ENCODE data around the gene ZNF267. TPM values are rescaled to one million over a fixed set of nuclear protein-coding genes. Genes with fewer than 3 reads are reported as not detected.
"Not testable (repeated sequence)": the region's sequence is repeated elsewhere in the genome, so short reads cannot be mapped to it uniquely, and the experiment has no call there.

The ZNF267 gene
- total RNA-seq, 1 donor from 2014 or later, result 19.7 TPM

DNA sequence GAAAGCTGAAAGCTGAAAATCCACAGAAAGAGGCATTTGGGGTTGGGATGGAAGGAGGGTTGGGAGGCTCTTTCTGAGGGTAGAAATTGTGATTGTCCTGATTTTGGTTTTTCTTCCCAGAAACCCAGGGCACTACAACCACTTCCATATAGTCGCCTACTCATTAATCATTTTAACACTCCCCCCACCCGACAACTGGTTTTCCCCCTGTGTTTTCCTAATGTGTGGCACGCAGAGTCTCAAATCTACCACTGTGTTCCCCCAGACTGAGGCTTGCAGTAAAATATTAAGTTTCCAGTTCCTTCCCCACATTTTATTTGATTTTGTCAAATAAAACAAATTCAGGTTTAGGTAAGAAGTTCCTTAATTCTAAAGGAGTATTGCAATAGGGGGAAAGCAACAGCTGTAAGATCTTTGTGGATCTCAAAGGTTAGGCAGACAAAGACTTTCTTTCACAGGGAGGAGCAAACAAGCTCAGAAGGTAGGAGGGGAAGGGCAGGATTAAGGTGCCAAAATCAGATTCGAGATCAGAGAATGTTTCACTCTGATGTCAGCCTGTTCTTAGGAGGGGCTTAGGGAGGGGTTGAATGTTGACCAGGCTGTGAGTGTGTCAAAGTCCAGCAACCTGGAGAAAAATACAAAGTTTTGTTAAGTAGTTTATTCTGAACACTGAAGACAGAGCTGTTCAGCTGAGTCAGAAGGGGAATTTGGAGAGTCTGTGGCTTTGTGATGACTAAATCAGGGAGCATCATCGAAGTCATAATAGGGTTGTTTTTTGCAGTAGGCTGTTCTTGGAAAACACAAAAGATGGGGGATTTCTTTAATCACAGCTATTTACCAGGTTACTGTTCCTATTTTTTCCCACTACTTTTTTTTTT, 3.6 kb downstream of the ZNF267 start:
- intact Hi-C loops (cut with DNase I), result no loop called here
- DNase-seq (ENCODE audit: low spot score), result no peak
- ATAC-seq, result peak; percentile 15

DNA sequence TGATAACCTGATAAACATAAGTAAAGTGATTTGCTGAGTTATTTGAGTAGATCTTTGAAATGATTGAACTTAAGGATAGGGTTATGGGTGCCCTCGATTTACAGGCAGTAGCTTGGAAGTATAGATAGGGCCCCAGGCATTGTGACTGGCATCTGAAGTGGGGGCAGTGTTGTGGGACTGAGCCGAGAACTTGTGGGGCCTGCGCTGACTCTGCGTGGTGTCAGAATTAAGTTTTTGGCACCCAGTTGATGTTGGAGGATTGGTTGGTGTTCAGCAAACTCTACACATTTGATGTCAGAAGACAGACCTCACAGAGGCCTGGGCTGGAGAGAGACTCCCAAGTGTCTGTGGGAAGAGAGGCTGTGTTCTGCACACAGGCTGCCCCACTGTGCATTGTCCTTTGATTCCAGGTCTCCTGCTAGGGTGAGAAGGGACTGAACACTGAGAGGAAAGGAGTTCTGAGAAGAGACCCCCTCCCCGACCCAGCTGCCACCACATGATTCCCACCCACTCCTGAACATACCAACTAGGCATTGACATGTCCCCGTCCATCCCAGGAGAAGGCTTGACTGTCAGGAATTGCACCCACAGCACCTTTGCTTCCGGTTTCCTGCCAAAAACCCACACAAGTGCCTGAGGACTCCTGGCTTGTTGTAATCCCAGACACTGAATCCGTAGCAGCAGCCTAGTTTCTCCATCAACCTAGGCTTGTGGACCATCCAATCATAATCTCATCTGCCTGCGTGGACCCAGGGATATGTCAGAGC, 4.5 kb downstream of the ZNF267 start:
- intact Hi-C loops (cut with DNase I), result no loop called here
- ATAC-seq, result no peak
- no peak for DNase-seq (ENCODE audit: low spot score)

DNA sequence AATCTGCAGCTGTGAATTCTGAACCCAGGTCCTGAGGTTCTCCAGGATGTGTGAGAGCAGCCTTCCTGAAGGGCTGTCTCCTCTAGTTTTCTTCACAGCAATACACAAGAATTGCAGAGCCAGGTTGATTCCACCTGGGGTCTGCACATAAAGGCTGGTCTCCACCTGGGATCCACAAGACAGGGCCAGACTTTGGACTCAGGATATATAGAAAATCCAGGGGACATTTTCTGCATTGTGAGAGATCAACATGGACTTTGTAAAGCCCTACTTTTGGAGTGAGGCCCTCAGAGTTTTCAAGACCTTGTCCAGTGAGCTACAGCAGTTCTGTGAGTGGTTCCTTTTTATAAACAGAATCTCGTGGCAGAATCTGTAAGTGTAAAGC, 6.3 kb downstream of the ZNF267 start:
- DNase-seq (ENCODE audit: low spot score) (no peak), ATAC-seq (no peak)
- intact Hi-C loops (cut with DNase I), result no loop called here

DNA sequence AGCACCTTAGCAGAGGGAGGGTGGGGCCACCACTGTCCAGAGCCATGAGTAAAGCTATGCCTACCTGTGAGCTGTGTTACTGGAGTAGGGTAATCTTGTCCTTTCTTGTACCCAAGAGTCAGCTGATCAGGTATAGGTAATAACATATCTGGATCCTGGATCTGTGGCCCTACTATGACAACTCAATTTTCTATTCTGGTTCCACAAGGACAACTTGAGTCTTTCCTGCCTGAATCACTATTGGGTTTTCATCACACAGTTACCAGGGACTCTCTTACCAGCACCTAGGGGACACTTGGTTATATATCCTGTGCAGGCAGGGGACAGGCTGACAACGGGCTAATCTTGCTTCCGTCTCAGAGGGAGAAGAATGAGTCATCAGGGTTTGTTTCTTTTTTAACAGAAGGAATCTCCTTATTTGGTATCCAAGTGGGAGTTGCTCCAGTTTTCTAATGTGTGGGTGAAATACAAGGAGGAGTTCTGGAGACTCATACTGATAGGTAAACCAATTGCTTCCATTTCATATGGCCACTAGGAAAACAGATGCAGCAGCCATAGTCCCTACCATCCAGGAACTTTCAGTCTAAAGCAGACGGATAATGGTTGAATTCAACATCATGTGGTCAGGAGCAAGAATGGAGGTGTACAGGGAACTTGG, 6.8 kb downstream of the ZNF267 start:
- DNase-seq (ENCODE audit: low spot score) (no peak), ATAC-seq (peak; percentile 46)
- intact Hi-C loops (cut with DNase I), result no loop called here

DNA sequence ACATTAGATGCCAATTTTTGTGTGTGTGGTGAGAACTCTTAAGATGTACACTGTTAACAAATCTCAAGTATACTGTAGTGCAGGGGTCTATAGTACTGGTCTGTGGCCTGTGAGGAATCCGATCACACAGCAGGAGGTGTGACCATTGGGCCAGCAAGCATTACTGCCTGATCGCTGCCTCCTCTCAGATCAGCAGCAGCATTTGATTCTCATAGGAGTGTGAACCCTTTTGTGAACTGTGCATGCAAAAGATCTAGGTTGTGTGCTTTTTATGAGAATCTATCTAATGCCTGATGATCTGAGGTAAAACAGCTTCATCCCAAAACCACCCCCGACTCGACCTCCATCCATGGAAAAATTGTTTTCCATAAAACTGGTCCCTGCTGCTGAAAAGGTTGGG, 12.6 kb downstream of the ZNF267 start:
- intact Hi-C loops (cut with DNase I), result no loop called here
- ATAC-seq, result no peak

DNA sequence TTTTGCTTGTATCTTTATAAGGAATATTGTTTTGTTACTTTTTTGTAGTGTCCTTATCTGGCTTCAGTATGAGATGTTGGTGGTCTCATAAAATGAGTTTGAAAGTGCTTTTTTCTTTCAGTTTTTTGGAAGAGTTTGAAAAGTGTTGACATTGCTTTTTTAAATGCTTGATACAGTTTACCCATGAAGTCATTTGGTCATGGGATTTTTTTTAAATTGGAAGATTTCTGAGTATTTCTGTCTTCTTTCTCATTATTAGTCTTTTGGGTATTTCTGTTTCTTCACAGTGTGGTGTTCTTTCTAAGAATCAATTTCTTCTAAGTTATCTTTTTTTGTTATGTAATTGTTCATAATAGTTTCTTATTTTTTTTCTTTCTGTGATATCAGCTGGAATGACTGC, 15.1 kb downstream of the ZNF267 start:
- no peak for DNase-seq (ENCODE audit: low spot score)
- intact Hi-C loops (cut with DNase I), result no loop called here
- peak; percentile 41 for ATAC-seq

More for the DNA sequence above, 12.6 kb downstream of the ZNF267 start:
- DNase-seq (ENCODE audit: low spot score), result no peak

DNA sequence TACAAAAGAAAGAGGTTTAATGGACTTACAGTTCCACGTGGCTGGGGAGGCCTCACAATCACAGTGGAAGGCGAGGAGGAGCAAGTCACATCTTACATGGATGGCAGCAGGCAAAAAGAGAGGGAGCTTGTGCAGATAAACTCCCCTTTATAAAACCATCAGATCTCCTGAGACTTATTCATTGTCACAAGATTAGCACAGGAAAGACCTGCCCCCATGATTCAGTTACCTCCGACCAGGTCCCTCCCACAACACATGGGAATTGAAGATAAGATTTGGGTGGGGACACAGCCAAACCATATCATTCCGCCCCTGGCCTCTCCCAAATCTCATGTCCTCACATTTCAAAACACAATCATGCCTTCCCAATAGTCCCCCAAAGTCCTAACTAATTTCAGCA, 18.5 kb downstream of the ZNF267 start:
- intact Hi-C loops (cut with DNase I); DNase-seq (ENCODE audit: low spot score); ATAC-seq: not testable (repeated sequence)

DNA sequence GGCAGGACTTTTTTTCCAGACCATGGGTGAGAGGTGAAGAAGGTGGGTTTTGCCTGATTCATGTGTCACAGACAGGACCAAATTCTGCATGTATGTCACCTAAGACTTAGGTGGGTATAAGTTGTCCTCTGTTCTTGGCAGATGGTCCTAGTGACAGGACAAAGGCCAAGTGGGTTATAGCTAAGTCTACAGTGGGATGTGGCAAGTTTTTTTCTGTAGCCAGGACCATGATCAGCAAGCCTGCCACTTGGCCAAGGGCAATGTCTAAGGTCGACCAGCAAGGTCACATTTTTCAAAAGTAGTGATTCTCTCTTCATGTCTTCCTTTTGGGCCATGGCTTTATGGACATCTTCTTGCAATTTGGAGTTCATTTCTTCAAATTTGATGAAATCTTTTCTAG, 20.2 kb downstream of the ZNF267 start:
- ATAC-seq, result no peak

DNA sequence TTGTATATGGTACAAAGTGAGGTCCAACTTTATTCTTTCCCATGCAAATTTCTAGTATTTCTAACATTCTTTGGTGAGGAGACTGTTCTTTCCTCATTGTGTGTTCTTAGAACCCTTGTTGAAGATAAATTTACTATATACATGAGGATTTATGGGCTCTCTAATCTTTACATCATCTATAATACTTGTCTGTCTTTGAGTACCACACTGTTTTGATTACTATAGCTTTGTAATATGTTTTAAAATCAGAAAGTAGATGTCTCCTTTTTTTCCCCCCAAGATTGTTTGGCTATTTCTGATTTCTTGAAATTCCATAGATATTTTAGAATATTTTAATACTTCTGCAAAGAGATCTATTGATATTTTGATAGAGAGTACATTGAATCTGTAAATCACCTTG, 23.7 kb downstream of the ZNF267 start:
- ATAC-seq (no peak), DNase-seq (ENCODE audit: low spot score) (no peak)
- intact Hi-C loops (cut with DNase I), result no loop called here

More for the DNA sequence above, 20.2 kb downstream of the ZNF267 start:
- no peak for DNase-seq (ENCODE audit: low spot score)
- intact Hi-C loops (cut with DNase I), result no loop called here

DNA sequence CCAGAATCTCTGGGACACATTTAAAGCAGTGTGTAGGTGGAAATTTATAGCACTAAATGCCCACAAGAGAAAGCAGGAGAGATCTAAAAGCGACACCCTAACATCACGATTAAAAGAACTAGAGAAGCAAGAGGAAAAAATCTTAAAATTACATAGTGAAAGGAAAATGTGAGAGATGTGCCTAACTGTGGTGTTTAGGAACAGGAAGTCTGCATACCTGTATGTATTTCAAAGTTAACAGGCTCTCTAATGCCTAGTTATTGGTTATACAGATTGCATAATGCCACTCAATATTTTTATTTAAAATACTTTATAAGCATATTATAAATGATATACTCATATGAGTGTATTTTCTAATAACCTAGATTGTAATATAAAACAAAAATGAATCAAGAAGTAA, 25.9 kb downstream of the ZNF267 start:
- intact Hi-C loops (cut with DNase I), result no loop called here
- no peak for DNase-seq (ENCODE audit: low spot score)
- ATAC-seq, result no peak

DNA sequence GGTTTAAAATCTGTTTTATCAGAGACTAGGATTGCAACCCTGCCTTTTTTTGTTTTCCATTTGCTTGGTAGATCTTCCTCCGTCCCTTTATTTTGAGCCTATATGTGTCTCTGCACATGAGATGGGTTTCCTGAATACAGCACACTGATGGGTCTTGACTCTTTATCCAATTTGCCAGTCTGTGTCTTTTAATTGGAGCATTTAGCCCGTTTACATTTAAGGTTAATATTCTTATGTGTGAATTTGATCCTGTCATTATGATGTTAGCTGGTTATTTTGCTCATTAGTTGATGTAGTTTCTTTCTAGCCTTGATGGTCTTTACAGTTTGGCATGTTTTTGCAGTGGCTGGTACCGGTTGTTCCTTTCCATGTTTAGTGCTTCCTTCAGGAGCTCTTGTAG, 31.0 kb downstream of the ZNF267 start:
- intact Hi-C loops (cut with DNase I); DNase-seq (ENCODE audit: low spot score); ATAC-seq: not testable (repeated sequence)

DNA sequence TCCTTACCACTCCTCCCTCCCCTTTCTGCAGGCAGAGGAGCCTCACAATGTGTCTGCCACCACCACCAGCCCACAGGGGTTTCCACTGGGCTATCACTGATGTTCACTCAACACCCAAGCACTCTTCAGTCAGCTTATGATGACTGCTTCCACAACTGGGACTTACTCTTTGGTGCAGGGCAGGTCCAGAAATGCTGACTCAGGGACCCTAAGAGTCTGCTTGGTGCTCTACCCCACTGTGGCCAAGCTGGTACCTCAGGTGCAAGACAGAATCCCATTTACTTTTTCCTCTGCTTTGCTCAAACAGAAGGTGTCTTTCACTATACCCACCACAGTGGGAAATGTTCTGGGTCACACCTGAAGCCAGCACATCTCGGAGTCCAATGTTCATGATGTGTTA, 40.1 kb downstream of the ZNF267 start:
- DNase-seq (ENCODE audit: low spot score) (no peak), ATAC-seq (no peak)
- intact Hi-C loops (cut with DNase I), result no loop called here

DNA sequence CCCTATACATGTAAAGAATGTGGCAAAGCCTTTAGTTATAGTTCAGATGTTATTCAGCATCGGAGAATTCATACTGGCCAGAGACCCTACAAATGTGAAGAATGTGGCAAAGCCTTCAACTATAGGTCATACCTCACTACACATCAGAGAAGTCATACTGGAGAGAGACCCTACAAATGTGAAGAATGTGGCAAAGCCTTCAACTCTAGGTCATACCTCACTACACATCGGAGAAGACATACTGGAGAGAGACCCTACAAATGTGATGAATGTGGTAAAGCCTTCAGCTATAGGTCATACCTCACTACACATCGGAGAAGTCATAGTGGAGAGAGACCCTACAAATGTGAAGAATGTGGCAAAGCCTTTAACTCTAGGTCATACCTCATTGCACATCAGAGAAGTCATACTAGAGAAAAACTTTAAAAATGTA, 42.5 kb downstream of the ZNF267 start:
- ATAC-seq, result no peak
- intact Hi-C loops (cut with DNase I), result no loop called here
- DNase-seq (ENCODE audit: low spot score), result no peak

DNA sequence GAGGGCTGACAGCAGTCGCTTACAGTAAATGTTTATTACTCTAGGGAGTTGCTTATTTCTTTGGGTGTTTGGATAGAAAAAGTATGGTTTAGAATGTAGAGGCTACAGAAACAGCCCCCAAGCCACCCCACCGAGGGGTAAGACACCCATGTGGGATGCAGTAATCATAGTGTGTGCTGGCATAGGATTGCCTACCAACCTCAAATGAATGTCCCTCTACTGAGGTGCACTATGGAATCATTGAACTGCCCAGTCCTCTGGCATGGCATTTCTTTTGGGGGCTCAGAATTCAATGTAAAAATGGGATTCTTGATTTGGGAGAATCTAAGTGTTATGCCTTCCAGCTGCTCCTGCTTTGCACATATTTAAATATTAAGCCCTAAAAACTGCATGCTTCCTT, 46.8 kb downstream of the ZNF267 start:
- ATAC-seq (no peak), DNase-seq (ENCODE audit: low spot score) (no peak)
- intact Hi-C loops (cut with DNase I), result no loop called here

DNA sequence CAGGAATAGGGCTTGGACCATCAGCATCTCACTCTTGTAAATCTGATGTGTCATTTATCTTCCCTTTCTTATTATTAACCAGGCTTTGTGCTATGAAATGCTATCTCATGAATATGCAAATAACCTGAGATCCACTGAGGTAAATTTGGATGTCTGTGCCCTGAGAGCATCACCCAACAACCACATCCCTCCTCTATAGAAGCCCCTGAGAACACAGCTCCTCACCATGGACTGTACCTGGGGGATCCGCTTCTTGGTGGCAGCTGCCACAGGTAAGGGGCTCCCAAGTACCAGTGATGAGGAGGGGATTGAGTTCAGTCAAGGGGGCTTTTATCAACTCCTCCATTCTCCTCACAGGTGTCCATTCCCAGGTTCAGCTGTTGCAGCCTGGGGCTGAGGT, 78.2 kb downstream of the ZNF267 start:
- intact Hi-C loops (cut with DNase I); DNase-seq (ENCODE audit: low spot score); ATAC-seq: not testable (repeated sequence)

DNA sequence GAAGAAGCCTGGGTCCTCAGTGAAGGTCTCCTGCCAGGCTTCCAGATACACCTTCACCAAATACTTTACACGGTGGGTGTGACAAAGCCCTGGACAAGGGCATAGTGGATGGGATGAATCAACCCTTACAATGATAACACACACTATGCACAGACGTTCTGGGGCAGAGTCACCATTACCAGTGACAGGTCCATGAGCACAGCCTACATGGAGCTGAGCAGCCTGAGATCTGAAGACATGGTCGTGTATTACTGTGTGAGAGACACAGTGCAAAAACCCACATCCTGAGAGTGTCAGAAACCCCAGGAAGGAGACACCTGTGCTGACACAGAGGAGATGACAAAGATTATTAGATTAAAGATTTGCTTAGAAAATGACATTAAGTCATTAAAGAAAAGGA, 78.6 kb downstream of the ZNF267 start:
- intact Hi-C loops (cut with DNase I); ATAC-seq; DNase-seq (ENCODE audit: low spot score): not testable (repeated sequence)

DNA sequence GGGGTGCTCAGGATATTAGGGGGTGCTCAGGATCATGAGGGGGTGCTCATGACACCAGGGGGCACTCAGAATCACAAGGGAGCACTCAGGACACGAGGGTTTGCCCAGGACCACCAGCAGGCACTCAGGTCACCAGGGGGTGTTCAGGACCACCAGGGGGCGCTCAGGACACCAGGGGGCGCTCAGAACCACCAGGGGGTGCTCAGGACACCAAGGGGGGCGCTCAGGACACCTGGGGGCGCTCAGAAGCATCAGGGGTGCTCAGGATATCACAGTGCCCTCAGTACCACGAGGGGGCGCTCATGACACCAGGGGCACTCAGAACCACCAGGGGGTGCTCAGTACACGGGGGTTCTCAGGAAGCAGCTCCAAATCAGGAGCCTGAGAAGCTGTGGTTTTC, 82.6 kb downstream of the ZNF267 start:
- intact Hi-C loops (cut with DNase I); DNase-seq (ENCODE audit: low spot score); ATAC-seq: not testable (repeated sequence)

DNA sequence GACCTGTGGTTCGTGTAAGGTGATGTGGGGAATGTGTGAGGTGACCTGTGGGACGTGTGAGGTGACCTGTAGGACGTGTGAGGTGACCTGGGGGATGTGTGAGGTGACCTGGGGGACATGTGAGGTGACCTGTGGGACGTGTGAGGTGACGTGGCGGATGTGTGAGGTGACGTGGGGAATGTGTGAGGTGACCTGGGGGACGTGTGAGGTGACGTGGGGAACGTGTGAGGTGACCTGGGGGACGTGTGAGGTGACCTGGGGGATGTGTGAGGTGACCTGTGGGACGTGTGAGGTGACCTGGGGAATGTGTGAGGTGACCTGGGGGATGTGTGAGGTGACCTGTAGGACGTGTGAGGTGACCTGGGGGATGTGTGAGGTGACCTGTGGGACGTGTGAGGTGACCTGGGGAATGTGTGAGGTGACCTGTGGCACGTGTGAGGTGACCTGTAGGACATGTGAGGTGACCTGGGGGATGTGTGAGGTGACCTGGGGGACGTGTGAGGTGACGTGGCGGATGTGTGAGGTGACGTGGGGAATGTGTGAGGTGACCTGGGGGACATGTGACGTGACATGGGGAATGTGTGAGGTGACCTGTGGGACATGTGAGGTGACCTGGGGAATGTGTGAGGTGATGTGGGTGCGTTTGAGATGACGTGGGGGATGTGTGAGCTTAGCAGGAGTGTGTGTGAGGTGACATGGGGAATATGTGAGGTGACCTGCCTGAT, 86.7 kb downstream of the ZNF267 start:
- DNase-seq (ENCODE audit: low spot score); ATAC-seq; intact Hi-C loops (cut with DNase I): not testable (repeated sequence)

Data from sciatic nerve (tissue), 2 donors.